Frontal cortex (tissue), 4 donors: ENCODE data around the gene ADAMTS6. TPM values are rescaled to one million over a fixed set of nuclear protein-coding genes. Genes with fewer than 3 reads are reported as not detected.

Experiments
- DNase-seq, 2 donors: peaks; one replicate each; pipeline ENCODE4 v3.0.0; 2012; ENCODE audit warnings: low spot score in 2 of 2
- FAIRE-seq: peaks from 2 replicates; lab custom pipeline; 2012; peaks lifted over from hg19 to GRCh38; lab: Jason Lieb, UNC
- total RNA-seq: library from RNA; depleted of rRNA; stranded (reverse); fragments of >200 nt; gene quantifications from one replicate; pipeline ENCODE4 v1.2.3, GENCODE V29; 2014
- donor health status: control.
- donor health status: control.
- donor health status: control.

ADAMTS6 gene
- total RNA-seq, 1 donor from 2014 or later = 15.5 TPM

DNA sequence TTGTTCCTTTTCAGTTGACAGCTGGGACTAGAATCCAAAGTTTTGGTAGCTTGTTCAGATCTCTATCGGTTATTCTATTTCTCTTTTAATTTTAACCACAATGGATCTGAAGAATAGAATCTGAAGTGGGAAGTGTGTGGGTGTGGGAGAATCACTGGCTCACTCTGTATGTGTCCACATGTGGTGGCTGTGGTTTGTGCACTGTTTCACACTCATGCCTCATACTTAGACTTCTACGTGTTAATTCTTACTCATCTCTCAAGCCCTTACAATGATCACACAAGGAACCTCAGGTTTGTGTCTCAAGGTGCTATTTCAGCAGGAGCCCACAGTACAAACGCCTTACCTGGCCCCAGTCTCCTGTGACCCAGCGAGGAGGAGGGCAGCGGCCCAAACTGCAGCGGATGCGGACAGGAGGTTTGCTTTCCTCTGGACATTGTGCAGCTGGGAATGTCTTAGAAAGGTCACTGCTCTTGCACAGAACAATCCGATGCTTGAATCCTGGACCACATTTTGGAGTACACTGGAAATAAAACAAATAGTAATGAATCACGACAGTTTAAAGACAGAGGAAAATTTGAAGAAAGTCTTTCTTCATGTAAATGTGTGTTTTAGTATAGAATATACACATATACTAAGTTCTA, 309.1 kb downstream of the ADAMTS6 start:
- DNase-seq = no peak
- no peak for FAIRE-seq

DNA sequence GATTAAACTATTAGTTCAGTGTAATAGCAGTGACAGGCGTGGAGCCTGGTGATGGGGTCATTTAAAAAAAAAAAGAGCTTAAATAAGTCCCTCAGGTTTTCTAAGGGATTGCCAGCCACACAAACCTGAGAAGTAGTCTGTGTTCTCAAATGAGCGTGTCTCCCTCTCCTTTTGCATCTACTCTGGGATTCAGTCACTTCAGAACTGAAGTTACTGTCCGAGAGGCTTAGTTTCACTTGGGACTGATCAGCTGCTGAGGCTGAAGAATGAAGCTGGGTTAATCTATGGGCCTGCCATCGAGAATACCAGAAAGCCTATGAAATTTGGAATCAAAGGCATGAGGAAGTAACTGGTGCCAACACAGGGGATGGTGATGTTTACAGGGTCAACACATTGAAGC, 310.1 kb downstream of the ADAMTS6 start:
- no peak for FAIRE-seq
- DNase-seq = no peak

DNA sequence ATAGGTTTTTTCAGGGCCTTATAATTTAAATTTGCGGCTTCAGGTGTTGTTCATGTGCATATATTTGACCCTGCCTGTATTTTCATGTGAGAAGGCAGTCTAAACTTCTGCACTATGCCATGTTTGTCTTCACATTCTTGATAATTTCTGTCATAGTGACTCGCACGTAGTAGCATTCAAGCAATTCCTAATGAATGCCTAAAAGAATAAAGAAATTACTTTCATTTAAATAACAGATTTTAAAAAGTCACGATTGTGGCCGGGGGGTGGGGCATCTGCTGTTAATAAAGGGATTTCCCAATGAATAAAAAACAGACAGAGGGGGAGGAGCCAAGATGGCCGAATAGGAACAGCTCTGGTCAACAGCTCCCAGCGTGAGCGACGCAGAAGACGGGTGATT, 318.0 kb downstream of the ADAMTS6 start:
- DNase-seq (no peak), FAIRE-seq (no peak)

DNA sequence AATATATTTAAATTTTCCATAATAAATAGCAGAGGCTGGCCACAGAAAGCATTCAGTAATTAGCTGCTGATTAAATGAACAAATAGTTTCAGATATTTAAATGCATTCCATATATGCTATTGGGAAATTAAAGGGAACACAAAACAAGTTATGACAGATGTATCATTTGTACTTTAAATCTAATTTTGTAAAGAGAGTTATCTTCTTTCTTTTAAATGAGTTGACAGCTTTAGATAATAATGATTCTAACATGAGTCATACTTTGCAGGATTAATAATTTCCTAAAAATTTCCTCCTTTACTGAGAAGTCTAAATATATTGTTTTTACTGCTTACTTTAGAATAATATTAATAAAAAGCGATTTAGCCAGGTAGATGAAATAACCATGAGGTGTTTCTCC, 320.1 kb downstream of the ADAMTS6 start:
- no peak for FAIRE-seq

DNA sequence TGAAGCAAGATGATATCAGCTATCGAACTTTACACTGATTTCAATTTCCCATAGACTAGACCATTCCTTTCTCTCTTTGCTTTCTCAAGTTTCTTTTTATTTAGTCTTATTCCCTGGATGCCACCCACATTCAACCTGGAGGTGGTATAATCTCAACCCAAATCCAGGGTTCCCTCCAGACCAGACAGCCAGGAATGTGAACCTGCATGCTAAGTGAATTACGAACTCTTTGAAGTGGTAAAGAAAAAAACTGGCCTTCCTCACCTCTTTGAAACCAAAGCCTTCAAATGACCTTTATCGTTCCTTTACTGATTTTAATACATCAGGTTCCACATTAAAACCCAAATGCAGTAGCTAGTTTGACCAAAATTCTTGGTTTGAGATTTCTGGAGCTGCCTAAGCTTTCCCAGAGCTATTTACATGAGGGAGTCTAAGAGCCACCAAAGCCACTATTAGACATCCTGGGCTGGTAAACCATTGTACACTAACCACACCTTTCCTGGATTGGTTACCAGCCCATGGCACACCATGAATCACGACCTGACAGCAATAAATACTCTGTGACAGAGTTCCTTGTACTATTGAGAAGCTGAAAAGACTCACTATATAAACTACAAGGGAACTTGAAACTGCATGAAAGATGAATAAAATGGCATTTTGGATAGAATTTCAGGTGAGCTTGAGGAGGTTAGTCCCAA, 323.7 kb downstream of the ADAMTS6 start:
- FAIRE-seq (no peak), DNase-seq (no peak)

More for the DNA sequence above, 320.1 kb downstream of the ADAMTS6 start:
- no peak for DNase-seq

DNA sequence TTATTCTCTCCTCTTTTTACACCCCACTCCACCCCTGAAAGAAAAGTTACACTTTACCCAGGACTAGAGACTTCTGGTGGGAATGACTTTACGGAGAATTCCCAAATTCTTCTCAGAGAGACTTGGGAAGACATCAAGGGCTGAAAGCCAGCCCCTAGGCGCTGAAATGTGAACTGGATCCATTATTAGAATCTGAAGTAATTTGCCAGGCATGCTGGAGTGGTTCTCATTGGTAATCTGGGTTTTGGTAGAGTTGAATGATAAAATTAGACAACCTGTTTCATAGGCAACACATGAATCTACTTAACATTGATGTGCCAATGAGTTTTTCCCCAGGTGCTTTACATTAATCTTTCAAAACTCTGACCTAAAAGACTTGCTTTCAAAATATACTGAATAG, 324.8 kb downstream of the ADAMTS6 start:
- DNase-seq (no peak), FAIRE-seq (no peak)

DNA sequence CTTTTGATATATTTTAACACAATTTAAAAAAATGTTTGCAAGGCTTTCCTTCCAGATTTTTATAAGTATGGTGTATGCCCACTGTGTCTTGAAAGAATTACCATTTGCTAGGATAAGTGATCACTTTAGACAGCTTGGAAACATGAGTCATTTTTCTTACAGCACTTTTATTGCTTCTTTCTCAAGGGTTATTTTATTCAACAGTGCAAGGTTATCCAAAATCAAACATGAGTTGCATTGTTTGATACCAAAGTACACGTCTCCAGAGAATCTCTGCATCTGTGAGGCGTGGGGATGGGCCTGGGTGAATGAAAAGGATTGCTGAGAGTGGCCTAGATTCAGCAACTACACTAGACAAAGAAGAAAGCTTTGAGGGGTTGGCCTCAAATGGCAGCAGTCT, 329.6 kb downstream of the ADAMTS6 start:
- DNase-seq (no peak), FAIRE-seq (no peak)

DNA sequence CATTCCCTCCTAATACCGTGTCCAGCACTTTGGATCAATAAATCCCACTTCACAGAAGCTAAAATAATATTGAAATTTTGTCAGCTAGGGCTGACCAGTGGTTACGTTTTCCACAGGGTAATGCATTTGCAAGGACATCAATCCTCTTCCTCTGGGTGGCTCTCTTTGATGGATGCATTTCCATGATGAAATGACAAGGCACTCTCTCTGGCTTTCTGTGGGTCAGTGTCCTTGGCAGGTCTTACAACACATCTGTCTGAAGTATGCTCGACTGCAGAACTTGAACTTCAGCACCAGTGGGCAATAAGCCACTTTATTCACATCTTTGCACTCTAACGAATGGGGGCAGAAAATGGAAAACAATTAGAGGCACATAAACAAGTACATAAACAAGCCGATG, 330.1 kb downstream of the ADAMTS6 start:
- DNase-seq (no peak), FAIRE-seq (no peak)

DNA sequence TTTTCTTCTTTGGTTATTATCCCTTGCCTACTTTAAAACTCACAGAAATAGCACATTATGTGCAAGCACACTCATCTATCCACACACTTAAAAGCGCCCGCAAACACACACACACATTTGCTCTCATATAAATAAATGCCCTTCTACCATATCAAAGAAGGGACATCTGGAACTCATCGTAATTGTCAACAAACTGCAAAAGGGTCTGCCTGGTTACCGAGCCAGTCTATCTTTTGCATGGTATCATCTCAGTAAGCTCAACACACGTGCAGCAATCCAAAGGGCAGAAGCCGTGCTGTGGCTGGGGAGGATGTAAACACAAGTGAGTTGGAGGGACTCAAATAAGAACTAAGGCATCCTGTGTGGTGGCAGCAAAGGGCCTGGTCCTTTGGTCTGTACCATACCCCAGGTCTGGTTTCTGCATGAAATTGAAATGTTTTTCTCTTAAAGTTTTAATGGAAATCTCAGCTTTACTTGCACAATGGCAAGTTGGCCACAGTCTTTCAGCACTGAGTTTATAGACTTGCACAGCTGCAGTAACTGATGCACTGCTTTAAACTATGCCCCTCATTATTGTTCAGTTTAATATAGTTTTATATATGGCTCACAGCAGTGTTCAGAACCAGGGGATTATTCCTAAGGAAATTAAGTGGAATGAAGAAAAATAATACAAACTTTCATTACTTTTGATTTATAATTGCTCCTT, 331.0 kb downstream of the ADAMTS6 start:
- FAIRE-seq (no peak), DNase-seq (no peak)

DNA sequence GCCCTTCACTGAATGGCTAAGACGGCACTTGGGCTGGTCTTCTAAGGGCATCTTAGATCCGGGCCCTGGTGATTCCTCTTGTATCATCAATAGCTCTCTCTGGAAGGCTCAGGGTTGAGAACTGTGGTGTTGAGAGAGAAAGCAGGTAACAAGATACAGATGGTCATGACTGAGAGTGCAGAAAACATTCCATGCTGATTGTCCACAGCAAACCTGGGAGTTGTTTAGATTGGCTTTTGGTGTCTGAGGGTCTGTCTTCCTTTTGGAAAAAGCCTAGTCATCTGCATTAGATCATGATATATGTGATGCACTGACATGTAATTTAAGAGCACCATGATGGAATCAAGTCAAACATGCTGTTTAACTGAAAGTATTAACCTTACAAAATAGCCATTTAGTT, 331.9 kb downstream of the ADAMTS6 start:
- FAIRE-seq (no peak), DNase-seq (no peak)

DNA sequence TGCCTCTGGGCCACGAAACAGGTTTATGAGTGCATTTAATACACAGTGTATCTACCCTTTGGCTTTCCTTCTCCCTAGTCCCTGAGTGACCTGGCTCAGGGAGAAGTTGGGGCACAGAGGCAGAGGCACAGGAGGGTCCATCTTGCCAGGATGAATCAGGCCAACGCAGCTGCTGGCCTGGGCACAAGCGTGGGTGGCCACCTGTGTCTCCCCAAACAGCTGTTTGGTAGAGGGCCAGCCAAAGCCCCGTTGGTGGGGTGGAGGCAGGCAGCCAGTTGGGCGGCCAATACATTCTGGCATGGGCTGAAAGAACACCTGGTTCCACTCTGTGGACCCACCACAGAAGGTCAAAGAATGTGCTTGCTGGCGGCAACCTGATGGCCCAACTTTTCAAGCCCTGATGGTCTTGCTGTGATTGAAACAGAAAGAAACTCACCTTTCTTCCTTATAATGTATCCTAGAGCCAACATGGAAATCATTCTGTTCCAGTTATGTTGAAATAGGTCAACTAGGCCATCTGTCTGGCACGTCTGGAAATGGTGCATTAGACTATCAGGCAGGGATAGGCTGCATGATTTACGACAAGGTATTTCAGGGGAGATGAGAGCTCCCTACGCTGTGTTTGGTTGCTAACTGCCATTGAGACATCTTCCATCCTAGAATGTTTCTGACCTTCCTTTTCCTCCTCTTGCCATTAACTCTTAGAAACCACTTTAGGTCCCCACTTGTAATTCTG, 337.4 kb downstream of the ADAMTS6 start:
- FAIRE-seq (no peak), DNase-seq (no peak)

DNA sequence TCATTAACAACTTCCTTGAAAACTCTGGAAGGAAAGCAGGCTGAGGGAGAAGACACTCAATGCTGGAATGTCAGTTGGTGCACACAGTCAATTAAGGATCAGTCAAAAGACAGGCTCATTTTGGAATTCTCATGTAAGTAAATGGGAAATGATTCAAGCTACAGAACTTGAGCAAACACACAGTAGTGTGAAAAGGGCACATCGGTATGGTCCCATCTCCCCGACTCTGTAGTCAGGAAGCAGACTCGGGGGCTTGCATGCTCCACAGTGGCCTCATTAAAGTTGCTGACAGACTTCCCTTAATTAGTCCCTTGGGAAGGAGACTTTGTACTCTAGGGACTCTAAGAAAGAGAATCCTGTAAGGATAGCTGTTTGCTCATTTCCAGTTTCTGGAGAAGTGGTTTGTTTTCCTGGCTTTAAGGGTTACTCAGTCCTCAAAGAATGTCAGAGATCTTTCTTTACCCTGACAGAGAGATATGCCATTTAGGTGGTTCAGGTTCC, 339.2 kb downstream of the ADAMTS6 start:
- DNase-seq (no peak), FAIRE-seq (no peak)

DNA sequence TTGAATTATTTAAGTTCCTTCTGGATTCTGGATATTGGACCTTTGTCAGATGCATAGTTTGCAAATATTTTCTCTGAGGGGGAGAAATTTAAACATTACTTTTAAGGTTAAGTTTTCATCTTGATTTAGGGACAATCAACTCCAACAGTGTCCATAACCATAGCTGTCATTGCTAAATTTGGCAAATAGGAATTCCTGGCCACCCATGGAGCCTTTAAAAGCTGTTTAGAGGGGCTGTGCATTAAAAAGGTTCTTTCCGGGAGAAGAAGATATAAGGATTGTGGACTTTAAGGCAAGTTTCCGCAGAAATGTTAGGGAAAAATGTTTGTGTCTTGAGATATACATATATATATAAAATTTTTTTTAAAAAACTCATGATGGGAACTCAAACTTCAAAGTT, 339.7 kb downstream of the ADAMTS6 start:
- FAIRE-seq (no peak), DNase-seq (no peak)

DNA sequence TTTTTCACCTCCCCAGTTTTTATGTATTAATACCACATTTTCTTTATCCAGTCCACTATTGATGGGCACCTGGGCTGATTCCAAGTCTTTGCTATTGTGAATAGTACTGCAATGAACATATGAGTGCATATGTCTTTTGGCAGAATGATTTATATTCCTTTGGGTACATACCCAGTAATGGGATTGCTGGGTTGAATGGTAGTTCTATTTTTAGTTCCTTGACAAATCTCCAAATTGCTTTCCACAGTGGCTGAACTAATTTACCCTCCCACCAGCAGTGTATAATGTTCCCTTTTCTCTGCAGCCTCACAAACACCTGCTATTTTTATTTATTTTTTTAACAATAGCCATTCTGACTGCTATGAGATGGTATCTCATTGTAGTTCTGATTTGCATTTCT, 340.2 kb downstream of the ADAMTS6 start:
- DNase-seq = no peak
- FAIRE-seq = no peak

DNA sequence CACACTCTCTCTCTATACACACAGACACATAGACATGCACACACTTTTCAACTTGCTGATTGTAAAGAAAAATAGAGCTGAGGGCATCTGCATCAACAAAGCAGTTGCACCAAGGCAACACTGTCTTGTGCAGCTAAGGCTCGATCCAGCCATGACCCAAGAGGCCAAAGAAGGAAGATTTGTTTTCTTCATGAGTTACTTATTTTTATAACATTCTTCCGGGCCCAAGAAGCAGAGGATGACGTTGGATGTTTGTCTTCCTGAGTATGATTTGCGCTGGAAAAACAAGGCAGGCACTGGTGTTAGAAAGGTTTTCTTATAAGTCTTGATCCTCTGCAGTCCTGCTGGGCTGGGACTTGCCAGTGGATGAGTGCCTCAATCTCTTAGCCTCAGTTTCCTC, 344.1 kb downstream of the ADAMTS6 start:
- DNase-seq (no peak), FAIRE-seq (no peak)

DNA sequence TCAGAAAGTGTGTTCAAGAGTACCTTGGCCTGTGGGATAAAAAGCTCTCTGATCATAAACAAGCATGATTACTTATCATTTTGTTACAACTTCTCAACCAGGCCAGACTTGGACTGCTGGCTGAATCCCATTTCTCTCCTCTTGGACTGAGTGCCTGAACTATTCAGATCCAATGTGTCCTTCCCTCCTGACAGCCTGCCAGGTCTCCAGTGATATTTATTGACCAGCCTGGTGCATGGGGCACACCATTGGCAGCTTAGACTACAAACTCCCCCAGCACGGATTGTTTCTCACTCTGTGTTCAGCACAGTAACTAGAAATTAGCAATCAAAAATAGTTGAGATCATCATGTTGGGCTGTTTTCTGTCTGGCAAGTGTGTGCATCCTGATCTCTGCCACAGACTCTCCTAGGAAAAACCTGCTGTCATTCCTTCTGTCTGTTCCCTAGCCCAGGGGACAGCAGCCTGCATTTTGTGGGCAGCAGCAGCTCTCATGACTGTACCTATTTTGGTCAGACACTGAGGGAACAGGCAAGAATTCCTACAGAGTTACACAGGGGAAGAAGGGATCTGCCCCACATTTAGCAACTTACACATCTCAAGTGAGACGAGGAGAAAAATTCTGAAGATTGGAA, 348.1 kb downstream of the ADAMTS6 start:
- DNase-seq (no peak), FAIRE-seq (no peak)

DNA sequence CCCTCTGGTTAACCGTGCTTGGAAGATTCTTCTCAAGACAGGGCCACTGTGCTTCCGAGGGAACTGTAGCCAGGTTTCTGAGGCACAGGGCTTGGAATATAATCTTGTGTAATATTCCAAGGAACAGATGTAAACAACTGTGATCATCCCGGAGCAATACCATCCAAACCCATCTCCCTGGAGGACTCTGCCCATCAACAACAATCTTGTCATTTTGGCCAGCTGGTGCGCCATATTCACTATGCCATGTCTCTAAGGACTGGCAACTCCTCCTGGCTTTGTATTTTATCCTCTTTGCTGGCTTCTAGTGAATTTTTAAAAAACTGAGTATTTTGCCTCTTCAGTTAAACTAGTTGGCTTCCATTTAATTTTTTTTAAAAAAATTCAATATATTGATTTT, 349.3 kb downstream of the ADAMTS6 start:
- DNase-seq = no peak
- FAIRE-seq = no peak

DNA sequence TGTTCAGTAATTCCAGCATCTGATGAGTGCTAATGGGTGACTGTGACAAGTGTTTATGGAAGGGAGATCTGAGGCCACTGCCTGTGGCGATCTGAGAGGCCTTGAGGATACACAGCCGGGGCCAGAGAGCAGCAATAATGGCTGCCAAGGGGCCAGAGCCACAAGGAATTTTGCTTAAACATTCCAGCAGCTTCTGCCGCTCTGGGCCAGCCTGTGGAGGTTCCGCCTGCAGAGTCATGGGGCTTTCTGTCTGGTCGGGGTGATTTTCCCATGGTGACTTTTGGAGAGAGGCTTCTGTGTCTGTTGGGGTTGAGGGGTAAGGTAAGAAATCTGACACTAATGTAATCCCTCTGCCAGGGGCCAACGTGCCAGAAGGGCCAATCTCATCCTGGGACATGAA, 353.5 kb downstream of the ADAMTS6 start:
- DNase-seq (no peak), FAIRE-seq (no peak)

DNA sequence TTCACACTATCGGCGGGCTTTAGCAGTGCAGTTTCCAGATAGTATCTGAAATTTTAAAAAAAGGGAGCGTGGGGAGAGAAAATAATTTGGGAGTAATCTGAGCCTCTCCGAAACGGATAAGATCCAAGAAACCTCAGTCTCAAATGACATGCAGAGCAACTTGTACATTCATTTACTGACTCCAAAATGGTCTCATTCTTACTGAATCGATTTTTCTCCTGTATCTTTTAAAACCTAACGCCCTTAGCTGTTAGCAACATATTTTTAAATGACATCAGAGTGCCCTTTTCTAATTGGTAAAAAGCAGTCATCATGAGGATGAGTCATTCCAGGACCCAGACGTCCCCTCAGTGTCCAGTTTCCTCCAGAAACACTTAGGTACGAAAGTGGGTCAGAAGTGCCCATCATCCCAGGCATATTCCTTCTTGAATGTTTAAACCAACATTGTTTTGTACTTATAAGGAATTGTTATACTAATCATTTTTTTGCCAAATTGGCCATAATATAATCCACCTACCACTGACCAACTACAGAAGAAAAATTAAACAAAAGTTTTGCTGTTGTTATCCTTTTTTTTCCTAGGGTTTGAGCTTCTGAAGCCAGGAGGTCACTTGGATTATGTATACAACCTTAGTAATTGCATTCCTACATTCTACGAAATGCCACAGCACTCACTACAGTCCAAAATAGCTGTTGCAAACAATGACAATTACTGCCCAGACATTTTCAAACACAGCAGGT, 354.4 kb downstream of the ADAMTS6 start:
- FAIRE-seq (no peak), DNase-seq (no peak)
